GM21786 (cell line): ENCODE results near the gene DSE.
"Not testable (repeated sequence)": the region's sequence is repeated elsewhere in the genome, so short reads cannot be mapped to it uniquely, and the experiment has no call there.

Source experiments
- ATAC-seq: cut with Tn5 transposase; IDR thresholded peaks from one replicate; pipeline ENCODE4 v1.9.1; 2021; ENCODE audit not compliant: unreplicated experiment

Gene DSE

GRCh38 chr6:116370760-116371119 is at the start of gene DSE:
TSS of gene DSE (plus strand) at chr6:116370947. CDS start at chr6:116399251, 28,304 bp downstream.
- peak; percentile 68 for ATAC-seq

- not testable (repeated sequence) for ATAC-seq
Observed at GRCh38 chr6:116321933-116322332, 48.8 kb upstream of the DSE start.

- no peak for ATAC-seq
Observed at GRCh38 chr6:116323863-116324262, 46.9 kb upstream of the DSE start.

DNA sequence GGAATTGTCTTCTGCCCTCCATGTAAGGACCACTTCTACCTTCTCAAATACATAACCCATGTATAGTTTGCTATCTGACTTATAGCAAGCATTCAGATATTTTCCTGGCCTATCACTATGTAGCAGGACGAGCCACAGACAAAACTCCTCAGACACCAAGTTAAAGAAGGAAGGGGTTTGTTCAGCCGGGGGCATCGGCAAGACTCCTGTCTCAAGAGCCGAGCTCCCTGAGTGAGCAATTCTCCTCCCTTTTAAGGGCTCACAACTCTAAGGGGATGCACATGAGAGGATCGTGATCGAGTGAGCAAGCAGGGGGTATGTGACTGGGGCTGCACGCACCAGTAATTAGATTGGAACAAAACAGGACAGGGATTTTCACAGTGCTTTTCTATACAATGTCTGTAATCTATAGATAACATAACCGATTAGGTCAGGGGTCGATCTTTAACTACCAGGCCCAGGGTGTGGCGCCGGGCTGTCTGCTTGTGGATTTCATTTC is 45.1 kb upstream of the DSE start:
- ATAC-seq, result not testable (repeated sequence)

GRCh38 chr6:116326181-116326671 is 44.5 kb upstream of the DSE start:
- ATAC-seq, result no peak

DNA sequence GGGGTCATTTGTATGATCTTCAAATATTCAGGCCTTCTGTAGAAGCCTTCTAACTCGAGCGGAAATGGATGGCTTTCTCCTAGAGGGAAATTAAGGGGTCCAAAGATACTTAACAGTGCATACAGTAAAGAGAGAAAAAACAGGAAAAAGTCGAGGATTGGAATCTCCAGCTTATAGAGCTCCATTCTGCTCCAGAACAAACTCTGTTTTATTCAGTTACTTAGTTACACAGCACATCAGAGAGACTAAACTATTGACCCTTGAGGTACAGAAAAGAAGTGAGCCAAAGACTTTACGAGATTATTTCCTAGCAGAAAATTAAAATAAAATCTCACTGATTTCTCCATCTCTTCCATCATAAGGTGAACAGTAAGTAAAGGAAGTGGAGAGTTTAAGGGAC is 43.8 kb upstream of the DSE start:
- ATAC-seq, result no peak

DNA sequence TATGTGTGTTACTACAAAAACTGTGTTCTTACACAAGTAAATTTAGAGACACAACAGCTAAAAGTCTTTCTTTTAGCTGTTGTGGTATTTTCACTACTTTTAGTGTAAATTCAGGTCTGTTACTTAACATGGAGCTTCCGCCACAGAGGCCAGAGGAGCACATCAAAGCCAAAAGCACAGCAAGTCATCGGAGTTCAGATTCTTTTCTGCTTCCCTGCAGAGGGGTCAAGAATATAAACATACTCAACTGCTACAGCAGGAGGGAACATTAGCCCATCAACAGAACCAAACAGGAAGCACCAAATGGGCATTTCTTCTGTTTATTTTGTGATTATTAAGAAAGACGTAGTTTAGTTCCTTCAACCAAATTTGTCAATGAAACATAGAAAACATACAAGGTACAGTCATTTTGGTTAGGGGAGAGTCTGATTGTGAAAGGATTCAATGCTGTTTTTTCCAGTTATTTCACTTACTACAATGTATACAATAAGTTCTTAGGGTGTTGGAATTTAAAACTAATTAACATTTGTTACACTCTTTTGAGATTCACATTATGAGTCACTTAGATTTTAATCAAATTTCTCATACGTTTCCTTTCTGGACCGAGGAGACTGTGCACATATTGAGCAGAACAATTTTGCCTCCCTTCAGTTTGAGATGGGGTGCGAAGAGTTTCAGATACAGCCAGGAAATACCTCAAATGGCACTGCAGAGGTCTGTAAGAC is 42.8 kb upstream of the DSE start:
- ATAC-seq, result no peak

DNA sequence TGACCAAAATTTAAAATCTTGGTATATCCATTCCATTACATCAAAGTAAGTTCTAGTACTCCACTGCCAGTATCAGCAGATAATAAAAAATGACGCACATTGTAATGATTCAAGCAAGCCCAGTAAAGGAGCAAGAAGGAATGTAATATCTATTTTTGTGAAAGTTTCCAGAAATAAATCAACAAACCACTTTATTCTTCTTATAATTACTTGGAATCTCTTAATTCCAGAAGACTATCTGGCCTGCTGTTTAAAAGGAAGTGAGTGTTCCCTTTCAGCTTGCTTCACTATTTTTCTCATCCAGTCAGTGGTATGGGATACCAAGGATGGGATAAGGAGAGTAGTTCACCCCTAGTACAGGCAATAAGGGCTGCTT is 42.2 kb upstream of the DSE start:
- ATAC-seq, result no peak

DNA sequence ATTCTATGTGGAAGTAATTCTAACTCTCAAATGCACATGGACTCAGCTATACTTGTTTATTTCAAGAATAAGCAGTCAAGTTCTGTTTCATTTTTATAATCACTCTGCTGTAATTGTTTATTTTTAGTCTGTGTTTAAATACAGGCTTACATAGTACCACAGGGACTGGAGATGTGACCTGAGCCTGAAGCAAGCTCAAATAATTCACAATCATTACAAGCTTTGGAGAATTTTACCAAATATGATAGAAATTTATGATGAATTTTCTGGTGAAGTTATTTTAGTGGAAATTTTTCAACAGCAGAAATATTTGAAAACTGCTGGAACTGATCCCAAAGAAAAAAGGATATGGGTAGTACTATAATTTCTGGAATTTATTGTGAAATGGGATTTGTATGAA is 41.6 kb upstream of the DSE start:
- no peak for ATAC-seq

DNA sequence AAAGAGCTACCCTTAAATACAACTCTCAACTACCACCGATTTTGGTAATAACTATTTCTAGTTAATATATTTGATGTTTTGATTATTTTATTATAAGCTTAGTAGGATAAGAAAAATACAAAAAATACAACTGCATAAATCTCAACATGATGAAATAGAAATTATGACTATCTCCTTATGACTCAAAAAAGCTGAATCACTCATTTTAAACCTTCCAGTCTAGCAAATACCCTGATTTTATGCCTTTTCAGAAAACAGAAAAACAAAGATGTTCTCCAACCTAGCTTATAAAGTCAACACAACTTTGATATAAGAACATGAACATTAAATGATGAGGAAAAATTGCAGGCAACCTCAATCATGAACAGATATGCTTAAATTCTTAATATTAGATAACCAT is 40.2 kb upstream of the DSE start:
- no peak for ATAC-seq

DNA sequence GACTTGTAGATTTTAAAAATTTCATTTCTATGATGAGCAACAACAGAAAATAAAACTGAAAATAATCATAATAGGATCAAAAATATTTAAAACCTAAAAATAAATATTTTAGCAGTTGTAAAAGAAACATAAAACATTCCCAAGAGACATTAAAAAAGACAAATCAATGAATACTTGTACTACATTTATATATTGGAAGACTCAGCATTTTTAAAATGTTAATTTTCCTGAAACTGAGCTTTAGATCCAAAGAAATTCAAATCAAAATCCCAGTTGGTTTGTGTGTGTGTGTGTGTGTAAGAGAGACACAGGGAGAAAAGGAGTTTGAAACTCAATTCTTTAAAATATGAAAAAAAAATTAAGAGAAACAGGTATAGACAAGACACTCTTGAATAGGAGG is 38.7 kb upstream of the DSE start:
- ATAC-seq, result no peak

GRCh38 chr6:116334638-116335409 is 35.9 kb upstream of the DSE start:
- ATAC-seq, result not testable (repeated sequence)

GRCh38 chr6:116335612-116336215 is 35.0 kb upstream of the DSE start:
- no peak for ATAC-seq

- no peak for ATAC-seq
Observed at GRCh38 chr6:116338943-116339342, 31.8 kb upstream of the DSE start.

DNA sequence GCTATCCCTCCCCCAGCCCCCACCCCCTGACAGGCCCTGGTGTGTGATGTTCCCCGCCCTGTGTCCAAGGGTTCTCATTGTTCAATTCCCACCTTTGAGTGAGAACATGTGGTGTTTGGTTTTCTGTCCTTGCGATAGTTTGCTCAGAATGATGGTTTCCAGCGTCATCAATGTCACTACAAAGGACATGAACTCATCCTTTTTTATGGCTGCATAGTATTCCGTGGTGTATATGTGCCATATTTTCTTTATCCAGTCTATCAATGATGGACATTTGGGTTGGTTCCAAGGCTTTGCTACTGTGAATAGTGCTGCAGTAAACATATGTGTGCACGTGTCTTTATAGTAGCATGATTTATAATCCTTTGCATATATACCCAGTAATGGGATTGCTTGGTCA is 30.1 kb upstream of the DSE start:
- not testable (repeated sequence) for ATAC-seq

DNA sequence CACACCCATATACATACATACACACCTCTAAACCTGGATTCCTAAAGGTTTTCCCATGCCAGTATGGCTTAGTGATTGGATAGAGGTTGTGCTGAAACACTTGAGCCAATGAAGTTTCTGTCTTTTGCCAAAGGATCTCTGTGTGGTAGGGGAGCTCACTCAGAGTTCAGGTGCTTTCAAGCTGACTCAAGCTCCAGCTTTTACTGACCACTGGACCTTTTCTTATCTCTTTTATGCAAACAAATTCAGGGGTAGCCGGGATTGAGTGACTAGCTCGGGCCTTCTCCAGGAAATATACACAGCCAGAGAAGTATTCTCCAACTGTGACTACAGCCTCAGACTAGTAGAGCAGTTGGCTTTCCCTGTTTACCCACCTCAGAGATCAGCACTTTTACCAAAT is 21.5 kb upstream of the DSE start:
- ATAC-seq, result no peak

- ATAC-seq, result no peak
Observed at GRCh38 chr6:116351101-116351500, 19.6 kb upstream of the DSE start.

DNA sequence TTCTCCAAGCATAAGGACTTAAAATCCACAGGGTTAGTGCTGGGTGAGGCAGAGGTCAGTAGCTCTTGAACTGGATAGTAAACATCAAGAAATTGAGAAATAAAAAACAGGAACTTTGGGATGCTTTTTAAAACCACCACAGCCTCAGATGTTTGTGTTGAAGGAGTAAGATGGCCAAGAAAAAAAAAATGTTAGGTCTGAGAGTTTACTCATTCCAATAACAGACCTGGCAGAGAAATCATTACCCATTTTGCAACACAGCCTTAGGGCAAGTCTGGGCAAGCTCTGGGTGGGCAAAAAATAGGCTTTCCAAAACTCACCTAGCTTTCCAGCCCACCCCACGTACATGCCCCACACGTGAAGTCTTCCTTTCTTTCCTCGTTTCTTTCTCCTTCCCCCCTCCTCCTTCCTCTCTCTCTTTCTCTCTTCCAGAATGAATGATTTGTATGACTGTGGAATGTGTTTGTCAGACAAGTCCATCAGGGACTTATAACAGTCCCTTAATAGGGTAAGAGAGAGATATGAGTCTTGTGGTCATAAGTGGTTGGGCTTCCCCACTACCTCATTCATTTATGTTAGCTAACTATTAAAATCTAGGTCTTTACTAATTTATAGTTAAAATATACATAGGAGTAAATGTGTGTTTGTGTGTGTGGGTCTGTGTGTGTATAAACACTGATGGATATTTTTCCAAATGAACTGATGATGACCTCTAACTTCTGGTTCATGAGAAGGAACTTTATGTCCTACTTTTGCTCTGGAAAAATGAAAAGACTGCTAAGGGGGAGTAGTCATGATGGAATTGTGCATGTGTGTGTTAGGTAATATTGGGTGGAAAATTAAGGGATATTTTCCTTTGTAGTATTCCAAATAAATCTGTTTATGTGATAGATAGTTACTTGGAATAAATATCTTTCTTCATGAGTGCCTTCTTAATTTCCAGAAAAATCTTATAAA is 18.0 kb upstream of the DSE start:
- ATAC-seq, result peak; percentile 77

DNA sequence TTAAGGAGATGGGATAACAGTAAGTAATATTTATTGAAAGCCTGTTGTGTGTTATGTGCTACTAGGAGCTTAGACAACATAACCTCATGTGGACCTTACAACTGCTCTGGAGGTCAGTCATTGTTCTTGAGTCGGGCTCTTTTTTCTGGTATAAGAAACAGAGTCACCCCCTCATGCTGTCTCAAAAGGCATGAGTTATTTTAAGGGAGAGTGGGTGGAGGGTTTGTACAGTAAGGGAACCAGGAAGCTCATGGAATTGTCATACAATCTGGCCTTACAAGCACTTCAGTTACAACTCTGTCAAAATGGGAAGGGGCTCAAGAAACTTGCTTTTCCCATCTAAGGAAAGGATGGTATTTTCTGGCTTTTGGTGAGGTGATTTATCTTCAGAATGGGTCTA is 16.5 kb upstream of the DSE start:
- no peak for ATAC-seq

GRCh38 chr6:116355796-116356195 is 15.0 kb upstream of the DSE start:
- no peak for ATAC-seq

- ATAC-seq, result no peak
Observed at GRCh38 chr6:116359131-116359530, 11.6 kb upstream of the DSE start.
